ENCODE data around the gene MTG1. TPM values are rescaled to one million over a fixed set of nuclear protein-coding genes. Genes with fewer than 3 reads are reported as not detected.

MTG1 gene
- polyA plus RNA-seq, 1 donor (not counting 4 experiments of a cell fraction or from before 2014, with no cell fraction given): 31.6 TPM

DNA sequence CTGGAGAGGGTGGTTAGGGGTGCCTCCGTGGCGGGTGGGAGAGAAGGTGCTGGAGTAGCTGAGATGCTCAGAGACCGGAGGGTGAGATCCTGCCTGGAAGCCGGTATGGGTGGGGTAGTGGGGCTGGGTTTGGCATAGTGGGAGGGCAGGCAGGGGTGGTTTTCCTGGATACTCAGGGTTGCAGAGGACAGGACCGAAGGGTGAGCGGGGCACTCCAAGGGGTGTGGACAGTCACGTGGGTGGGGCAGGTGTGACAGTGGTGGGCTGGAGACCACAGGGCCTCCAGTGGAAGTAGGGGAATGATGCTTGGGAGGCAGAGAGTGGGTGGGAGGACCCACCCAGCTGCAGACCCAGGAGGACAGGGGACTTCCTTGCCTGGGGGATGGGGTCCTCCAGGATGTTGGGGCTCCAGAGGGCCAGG, 61.7 kb downstream of the MTG1 start:
- Histone ChIP-seq H3K9me1 (ENCODE audit: control insufficient read depth, extremely low read depth, insufficient read depth, low read length) (no peaks in the 10 kb centered on the region), H3K27me3 (ENCODE audit: control insufficient read depth, extremely low read depth, insufficient read depth, low read length) (no peaks in the 10 kb centered on the region), H3K4me1 (ENCODE audit: control insufficient read depth, extremely low read depth, insufficient read depth, low read length) (no peaks in the 10 kb centered on the region), H3K4me3 (ENCODE audit: control insufficient read depth in 2 of 3, extremely low read depth in 1 of 3, insufficient read depth in 2 of 3, low read depth in 1 of 3, low read length in 3 of 3) (no peak overlapping the region), H3K79me2 (ENCODE audit: control insufficient read depth, insufficient read depth, low read length) (no peaks in the 10 kb centered on the region), H3K9me3 (ENCODE audit: control insufficient read depth, low read depth, low read length) (peaks cover 2% of the 10 kb centered on the region), H3K4me2 (ENCODE audit: control insufficient read depth, extremely low read depth, insufficient read depth, low read depth, low read length) (no peak overlapping the region), H3K36me3 (ENCODE audit: control insufficient read depth in 2 of 2, extremely low read depth in 1 of 2, insufficient read depth in 2 of 2, low read length in 2 of 2) (no peaks in the 10 kb centered on the region), H4K20me1 (ENCODE audit: control insufficient read depth, extremely low read depth, insufficient read depth, low read length) (no peaks in the 10 kb centered on the region), H3K27ac (ENCODE audit: control insufficient read depth, insufficient read depth, low read length) (no peak overlapping the region), H2AFZ (ENCODE audit: control insufficient read depth, low read length) (no peak overlapping the region), H3K9ac (ENCODE audit: control insufficient read depth, extremely low read depth, insufficient read depth, low read length) (no peak overlapping the region)
- no peak for FAIRE-seq
- no peak for TF ChIP-seq EZH2 (IDR thresholded peaks at IDR 0.05; ENCODE audit: low read length)
- TF ChIP-seq, protein P1, sequence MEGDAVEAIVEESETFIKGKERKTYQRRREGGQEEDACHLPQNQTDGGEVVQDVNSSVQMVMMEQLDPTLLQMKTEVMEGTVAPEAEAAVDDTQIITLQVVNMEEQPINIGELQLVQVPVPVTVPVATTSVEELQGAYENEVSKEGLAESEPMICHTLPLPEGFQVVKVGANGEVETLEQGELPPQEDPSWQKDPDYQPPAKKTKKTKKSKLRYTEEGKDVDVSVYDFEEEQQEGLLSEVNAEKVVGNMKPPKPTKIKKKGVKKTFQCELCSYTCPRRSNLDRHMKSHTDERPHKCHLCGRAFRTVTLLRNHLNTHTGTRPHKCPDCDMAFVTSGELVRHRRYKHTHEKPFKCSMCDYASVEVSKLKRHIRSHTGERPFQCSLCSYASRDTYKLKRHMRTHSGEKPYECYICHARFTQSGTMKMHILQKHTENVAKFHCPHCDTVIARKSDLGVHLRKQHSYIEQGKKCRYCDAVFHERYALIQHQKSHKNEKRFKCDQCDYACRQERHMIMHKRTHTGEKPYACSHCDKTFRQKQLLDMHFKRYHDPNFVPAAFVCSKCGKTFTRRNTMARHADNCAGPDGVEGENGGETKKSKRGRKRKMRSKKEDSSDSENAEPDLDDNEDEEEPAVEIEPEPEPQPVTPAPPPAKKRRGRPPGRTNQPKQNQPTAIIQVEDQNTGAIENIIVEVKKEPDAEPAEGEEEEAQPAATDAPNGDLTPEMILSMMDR (optimal IDR thresholded peaks at IDR 0.05 in 1 of 3, IDR thresholded peaks at IDR 0.05 in 1 of 3, conservative IDR thresholded peaks at IDR 0.05 in 1 of 3; ENCODE audit: extremely low read depth in 1 of 3, insufficient read depth in 2 of 3, low read length in 3 of 3): no peak
- DNase-seq (ENCODE audit: low read depth, low spot score): no peak
- dilution Hi-C loops (cut with MboI; ENCODE audit: extremely low pct_ligation_motif_present, low sequenced_read_pairs): no loop called here

DNA sequence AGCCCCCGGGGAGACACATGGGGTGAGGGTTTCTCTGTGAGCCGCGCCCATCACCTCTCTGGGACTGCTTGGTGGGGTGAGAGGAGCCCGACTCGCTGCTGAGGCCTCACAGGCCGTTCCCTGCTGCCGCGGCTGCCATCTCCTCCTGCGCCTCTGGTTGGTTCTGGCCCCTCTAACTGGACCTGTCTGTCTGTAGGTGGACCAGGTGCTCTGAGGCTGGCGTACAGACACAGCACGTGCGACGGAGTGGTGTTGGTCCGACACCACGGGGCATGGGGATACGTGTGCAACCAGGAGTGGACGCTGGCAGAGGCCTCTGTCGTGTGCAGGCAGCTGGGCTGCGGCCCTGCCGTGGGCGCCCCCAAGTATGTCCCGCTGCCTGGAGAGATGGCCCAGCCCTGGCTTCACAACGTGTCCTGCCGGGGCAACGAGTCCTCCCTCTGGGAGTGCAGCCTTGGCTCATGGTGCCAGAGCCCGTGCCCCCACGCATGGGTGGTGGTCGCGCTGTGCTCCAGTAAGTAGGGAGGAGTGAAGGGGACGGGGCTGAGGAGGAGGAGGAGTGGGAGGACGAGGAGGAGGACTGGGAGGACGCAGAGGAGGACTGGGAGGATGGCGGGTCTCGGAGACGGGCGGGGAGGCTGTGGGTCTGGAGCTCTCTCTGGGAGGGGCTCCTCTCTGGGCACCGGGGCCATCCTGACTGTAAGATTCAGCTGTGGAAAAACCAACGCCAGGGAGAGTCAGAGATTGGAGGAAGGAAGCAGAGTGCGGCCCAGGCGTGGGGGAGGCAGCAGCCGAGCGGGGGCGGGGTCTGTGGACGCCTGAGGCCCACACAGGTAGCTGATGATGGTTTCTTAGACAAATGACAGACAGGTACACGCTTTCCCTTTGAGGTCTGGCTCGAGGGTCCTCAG, 62.3 kb downstream of the MTG1 start:
- no peak overlapping the region for H2AFZ ChIP-seq (ENCODE audit: control insufficient read depth, low read length)

More for the DNA sequence above, 62.3 kb downstream of the MTG1 start:
- no peaks in the 10 kb centered on the region for H3K27me3 ChIP-seq (ENCODE audit: control insufficient read depth, extremely low read depth, insufficient read depth, low read length)
- H3K4me2 ChIP-seq (ENCODE audit: control insufficient read depth, extremely low read depth, insufficient read depth, low read depth, low read length): no peak overlapping the region
- TF ChIP-seq, protein P1 (optimal IDR thresholded peaks at IDR 0.05 in 1 of 3, IDR thresholded peaks at IDR 0.05 in 1 of 3, conservative IDR thresholded peaks at IDR 0.05 in 1 of 3; ENCODE audit: extremely low read depth in 1 of 3, insufficient read depth in 2 of 3, low read length in 3 of 3): no peak
- no peak overlapping the region for H3K9ac ChIP-seq (ENCODE audit: control insufficient read depth, extremely low read depth, insufficient read depth, low read length)
- H3K36me3 ChIP-seq (ENCODE audit: control insufficient read depth in 2 of 2, extremely low read depth in 1 of 2, insufficient read depth in 2 of 2, low read length in 2 of 2): no peaks in the 10 kb centered on the region
- no peak overlapping the region for H3K27ac ChIP-seq (ENCODE audit: control insufficient read depth, insufficient read depth, low read length)
- H4K20me1 ChIP-seq (ENCODE audit: control insufficient read depth, extremely low read depth, insufficient read depth, low read length): no peaks in the 10 kb centered on the region
- H3K4me1 ChIP-seq (ENCODE audit: control insufficient read depth, extremely low read depth, insufficient read depth, low read length): no peaks in the 10 kb centered on the region
- dilution Hi-C loops (cut with MboI; ENCODE audit: extremely low pct_ligation_motif_present, low sequenced_read_pairs): no loop called here
- H3K9me1 ChIP-seq (ENCODE audit: control insufficient read depth, extremely low read depth, insufficient read depth, low read length): no peaks in the 10 kb centered on the region
- H3K9me3 ChIP-seq (ENCODE audit: control insufficient read depth, low read depth, low read length): peaks cover 2% of the 10 kb centered on the region
- no peaks in the 10 kb centered on the region for H3K79me2 ChIP-seq (ENCODE audit: control insufficient read depth, insufficient read depth, low read length)
- DNase-seq (ENCODE audit: low read depth, low spot score) (no peak), FAIRE-seq (no peak)
- no peak overlapping the region for H3K4me3 ChIP-seq (ENCODE audit: control insufficient read depth in 2 of 3, extremely low read depth in 1 of 3, insufficient read depth in 2 of 3, low read depth in 1 of 3, low read length in 3 of 3)

Measured in keratinocyte (primary cell).